ENCODE measurements around the gene MYF6.

MYF6 gene

GRCh38 chr12:80710727-80711449 lies 3.5 kb downstream of the MYF6 start:
- no peak for DNase-seq (ENCODE audit: low spot score)
- in situ Hi-C loops (cut with MboI; ENCODE audit: low sequenced_read_pairs, unreplicated experiment) = no loop called here
- no peak for TF ChIP-seq CTCF (IDR thresholded peaks at IDR 0.05; ENCODE audit: borderline replicate concordance, control extremely low read depth, extremely low read depth, insufficient read depth, missing control alignments)

- no peak for DNase-seq (ENCODE audit: low spot score)
- TF ChIP-seq CTCF (IDR thresholded peaks at IDR 0.05; ENCODE audit: borderline replicate concordance, control extremely low read depth, extremely low read depth, insufficient read depth, missing control alignments) = no peak
- in situ Hi-C loops (cut with MboI; ENCODE audit: low sequenced_read_pairs, unreplicated experiment) = no loop called here
Measured at GRCh38 chr12:80711866-80712265, 4.4 kb downstream of the MYF6 start.

GRCh38 chr12:80712866-80713265 lies 5.4 kb downstream of the MYF6 start:
- TF ChIP-seq CTCF (IDR thresholded peaks at IDR 0.05; ENCODE audit: borderline replicate concordance, control extremely low read depth, extremely low read depth, insufficient read depth, missing control alignments) = no peak
- in situ Hi-C loops (cut with MboI; ENCODE audit: low sequenced_read_pairs, unreplicated experiment) = no loop called here
- DNase-seq (ENCODE audit: low spot score) = no peak

- no peak for DNase-seq (ENCODE audit: low spot score)
- no peak for TF ChIP-seq CTCF (IDR thresholded peaks at IDR 0.05; ENCODE audit: borderline replicate concordance, control extremely low read depth, extremely low read depth, insufficient read depth, missing control alignments)
- in situ Hi-C loops (cut with MboI; ENCODE audit: low sequenced_read_pairs, unreplicated experiment) = no loop called here
Measured at GRCh38 chr12:80713419-80713818, 6.0 kb downstream of the MYF6 start.

DNA sequence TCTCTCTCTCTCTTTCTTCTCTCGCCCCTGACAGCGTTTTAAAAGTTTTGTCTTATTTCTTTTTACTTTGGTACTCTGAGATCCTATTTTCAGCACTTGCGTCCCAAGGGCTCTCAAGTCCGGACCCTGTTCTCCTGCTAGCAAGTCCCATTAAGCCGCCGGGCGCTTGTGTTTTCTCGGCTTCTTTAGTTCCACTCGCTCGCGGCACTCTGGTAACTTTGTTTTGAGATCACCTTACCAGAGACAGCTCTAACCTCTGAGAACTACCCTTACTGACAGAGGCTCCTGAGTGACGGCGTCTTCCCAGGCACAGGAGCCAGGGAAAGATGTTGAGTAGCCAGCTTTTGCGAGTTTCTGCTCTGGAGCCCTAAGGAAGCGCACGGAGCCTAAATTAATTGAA lies 6.6 kb downstream of the MYF6 start:
- in situ Hi-C loops (cut with MboI; ENCODE audit: low sequenced_read_pairs, unreplicated experiment) = no loop called here
- DNase-seq (ENCODE audit: low spot score) = no peak
- no peak for TF ChIP-seq CTCF (IDR thresholded peaks at IDR 0.05; ENCODE audit: borderline replicate concordance, control extremely low read depth, extremely low read depth, insufficient read depth, missing control alignments)

- in situ Hi-C loops (cut with MboI; ENCODE audit: low sequenced_read_pairs, unreplicated experiment) = no loop called here
- no peak for TF ChIP-seq CTCF (IDR thresholded peaks at IDR 0.05; ENCODE audit: borderline replicate concordance, control extremely low read depth, extremely low read depth, insufficient read depth, missing control alignments)
Measured at GRCh38 chr12:80714846-80715245, 7.4 kb downstream of the MYF6 start.

More at GRCh38 chr12:80714846-80715245, 7.4 kb downstream of the MYF6 start:
- no peak for DNase-seq (ENCODE audit: low spot score)
